Nephron progenitor cell (in vitro differentiated cells): ENCODE data around the gene GPR176.
"Not testable (repeated sequence)": the region's sequence is repeated elsewhere in the genome, so short reads cannot be mapped to it uniquely, and the experiment has no call there.

ENCODE experiments used
- DNase-seq: peaks from one replicate; pipeline ENCODE4 v3.0.0; 2021
- H3K27ac Mint-ChIP-seq: 2 replicates; pipeline ENCODE4 v1.8.0; 2021; ENCODE audit warnings: mild to moderate bottlenecking, moderate library complexity, mixed read lengths
- H3K27me3 Mint-ChIP-seq: 2 replicates; pipeline ENCODE4 v1.8.0; 2021; ENCODE audit warnings: mild to moderate bottlenecking, low read depth, mixed read lengths; ENCODE audit not compliant: poor library complexity
- H3K36me3 Mint-ChIP-seq: 2 replicates; pipeline ENCODE4 v1.8.0; 2021; ENCODE audit warnings: low read depth, mixed read lengths
- H3K4me1 Mint-ChIP-seq: 2 replicates; pipeline ENCODE4 v1.8.0; 2021; ENCODE audit warnings: mixed read lengths
- H3K4me3 Mint-ChIP-seq: 2 replicates; pipeline ENCODE4 v1.8.0; 2021; ENCODE audit warnings: mild to moderate bottlenecking, moderate library complexity, mixed read lengths
- H3K9me3 Mint-ChIP-seq: 2 replicates; pipeline ENCODE4 v1.8.0; 2021; ENCODE audit warnings: mild to moderate bottlenecking, moderate library complexity, mixed read lengths
- TF ChIP-seq, protein P1 (sequence below): fragments of 200-600 bp; sonication (generic); IDR thresholded peaks from 2 replicates; pipeline ENCODE4 v1.5.0; 2021; ENCODE audit warnings: antibody characterized with exemption

GPR176 gene

DNA sequence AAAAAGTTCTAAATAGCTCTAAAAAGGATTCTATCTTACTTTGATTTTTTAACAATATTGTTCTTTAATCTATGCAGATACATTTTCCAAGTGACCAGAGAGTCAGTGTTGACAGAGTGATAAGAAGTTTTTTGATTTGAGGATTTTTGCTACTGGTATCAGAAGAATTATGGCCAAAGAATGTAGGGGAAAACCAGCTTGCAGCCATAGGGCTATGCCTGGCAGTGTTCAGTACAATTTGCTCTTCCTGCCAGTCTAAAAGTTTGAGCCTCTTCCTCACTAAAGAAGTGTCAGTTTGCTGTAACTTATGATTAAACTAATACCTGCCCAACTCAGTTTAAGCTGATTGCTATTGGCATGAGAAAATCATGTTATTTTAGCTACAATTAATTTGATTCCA lies 102.2 kb downstream of the GPR176 start:
- Mint-ChIP-seq H3K4me3 (no peak overlapping the region), H3K36me3 (no peaks in the 10 kb centered on the region), H3K27ac (no peak overlapping the region), H3K27me3 (peaks cover 12% of the 10 kb centered on the region), H3K9me3 (no peaks in the 10 kb centered on the region), H3K4me1 (peaks cover 44% of the 10 kb centered on the region)
- DNase-seq: no peak
- TF ChIP-seq, protein P1, sequence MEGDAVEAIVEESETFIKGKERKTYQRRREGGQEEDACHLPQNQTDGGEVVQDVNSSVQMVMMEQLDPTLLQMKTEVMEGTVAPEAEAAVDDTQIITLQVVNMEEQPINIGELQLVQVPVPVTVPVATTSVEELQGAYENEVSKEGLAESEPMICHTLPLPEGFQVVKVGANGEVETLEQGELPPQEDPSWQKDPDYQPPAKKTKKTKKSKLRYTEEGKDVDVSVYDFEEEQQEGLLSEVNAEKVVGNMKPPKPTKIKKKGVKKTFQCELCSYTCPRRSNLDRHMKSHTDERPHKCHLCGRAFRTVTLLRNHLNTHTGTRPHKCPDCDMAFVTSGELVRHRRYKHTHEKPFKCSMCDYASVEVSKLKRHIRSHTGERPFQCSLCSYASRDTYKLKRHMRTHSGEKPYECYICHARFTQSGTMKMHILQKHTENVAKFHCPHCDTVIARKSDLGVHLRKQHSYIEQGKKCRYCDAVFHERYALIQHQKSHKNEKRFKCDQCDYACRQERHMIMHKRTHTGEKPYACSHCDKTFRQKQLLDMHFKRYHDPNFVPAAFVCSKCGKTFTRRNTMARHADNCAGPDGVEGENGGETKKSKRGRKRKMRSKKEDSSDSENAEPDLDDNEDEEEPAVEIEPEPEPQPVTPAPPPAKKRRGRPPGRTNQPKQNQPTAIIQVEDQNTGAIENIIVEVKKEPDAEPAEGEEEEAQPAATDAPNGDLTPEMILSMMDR: no peak

DNA sequence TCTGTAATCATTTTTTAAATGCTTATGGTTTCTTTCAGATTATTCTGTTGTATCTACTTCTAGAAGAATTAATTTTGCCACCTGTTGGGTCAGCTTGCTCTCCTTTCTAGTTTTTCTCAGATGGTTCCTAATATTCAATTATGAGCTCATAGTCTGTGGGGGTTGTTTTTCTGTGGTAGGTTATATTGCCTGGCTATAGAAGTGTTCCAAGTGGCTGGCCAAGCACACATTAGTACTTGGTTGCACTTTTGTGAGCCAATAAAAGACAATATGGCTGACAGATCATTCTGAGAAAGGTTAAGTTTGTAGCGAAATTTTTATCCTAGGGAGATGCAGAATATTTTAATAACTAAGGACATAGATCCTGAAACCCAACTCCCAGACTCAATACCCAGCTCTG lies 105.6 kb downstream of the GPR176 start:
- TF ChIP-seq, protein P1: no peak
- peaks cover 18% of the 10 kb centered on the region for H3K27me3 Mint-ChIP-seq
- H3K9me3 Mint-ChIP-seq: no peaks in the 10 kb centered on the region
- H3K4me1 Mint-ChIP-seq: peaks cover 33% of the 10 kb centered on the region
- no peak overlapping the region for H3K27ac Mint-ChIP-seq
- DNase-seq: no peak
- H3K4me3 Mint-ChIP-seq: no peak overlapping the region
- no peaks in the 10 kb centered on the region for H3K36me3 Mint-ChIP-seq

DNA sequence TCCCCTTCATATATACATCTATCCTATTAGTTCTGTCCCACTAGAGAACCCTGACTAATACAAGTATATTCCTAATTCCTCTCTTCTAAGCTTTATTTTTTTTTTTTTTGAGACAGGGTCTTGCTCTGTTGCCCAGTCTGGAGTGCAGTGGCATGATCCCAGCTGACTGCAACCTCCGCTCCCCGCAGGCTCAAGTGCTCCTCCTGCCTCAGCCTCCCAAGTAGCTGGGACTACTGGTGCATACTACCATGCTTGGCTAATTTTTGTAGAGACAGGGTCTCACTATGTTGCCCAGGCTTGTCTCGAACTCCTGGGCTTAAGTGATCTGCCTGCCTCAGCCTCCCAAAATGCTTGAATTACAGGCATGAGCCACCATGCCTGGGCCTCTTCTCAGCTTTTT lies 107.4 kb downstream of the GPR176 start:
- not testable (repeated sequence) for H3K27ac Mint-ChIP-seq, H3K4me3 Mint-ChIP-seq
- H3K4me1 Mint-ChIP-seq: peaks cover 19% of the 10 kb centered on the region

DNA sequence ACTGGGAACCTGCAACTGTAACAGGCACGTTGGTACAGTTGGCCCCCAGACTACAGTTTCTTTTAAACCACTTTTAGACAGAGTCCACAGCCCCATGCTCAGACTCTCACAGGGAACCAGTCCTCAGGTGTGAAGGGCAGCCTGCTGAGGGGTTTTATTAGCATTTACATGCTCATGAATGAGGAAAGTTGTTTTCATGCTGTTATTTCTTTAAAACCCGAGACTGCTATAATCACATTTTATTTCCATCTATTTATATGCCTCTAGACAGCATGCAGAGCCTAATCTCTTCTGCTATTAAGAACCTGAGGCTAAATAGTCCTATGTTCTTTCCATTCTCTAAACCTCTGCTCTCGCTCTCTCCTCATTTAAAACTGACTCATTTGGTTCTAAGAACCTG lies 111.2 kb downstream of the GPR176 start:
- no peaks in the 10 kb centered on the region for H3K36me3 Mint-ChIP-seq
- H3K4me3 Mint-ChIP-seq: no peak overlapping the region
- peaks cover 7% of the 10 kb centered on the region for H3K4me1 Mint-ChIP-seq
- no peaks in the 10 kb centered on the region for H3K9me3 Mint-ChIP-seq
- H3K27me3 Mint-ChIP-seq: peaks cover 11% of the 10 kb centered on the region
- H3K27ac Mint-ChIP-seq: no peak overlapping the region
- no peak for DNase-seq
- TF ChIP-seq, protein P1: no peak

More for the DNA sequence above, 107.4 kb downstream of the GPR176 start:
- H3K9me3 Mint-ChIP-seq, DNase-seq, H3K36me3 Mint-ChIP-seq: not testable (repeated sequence)
- peaks cover 18% of the 10 kb centered on the region for H3K27me3 Mint-ChIP-seq

DNA sequence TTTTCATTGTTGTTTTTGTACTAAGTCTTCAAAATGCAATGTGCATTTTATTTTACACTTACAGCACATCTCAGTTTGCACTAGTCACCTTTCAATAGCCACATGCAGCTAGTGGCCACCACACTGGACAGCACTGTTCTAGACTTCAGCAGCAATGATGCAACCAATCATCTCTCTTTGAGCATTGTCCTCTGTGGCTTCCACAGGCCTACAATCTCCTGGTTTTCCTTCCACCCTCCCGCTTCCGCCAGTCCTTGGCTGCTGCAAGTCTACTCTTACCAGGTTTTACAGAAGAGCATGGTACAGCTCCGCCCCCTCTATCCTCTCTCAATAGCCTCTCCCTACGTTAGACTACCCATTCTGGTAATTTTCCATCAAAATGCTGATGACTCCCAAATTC lies 112.3 kb downstream of the GPR176 start:
- peaks cover 7% of the 10 kb centered on the region for H3K4me1 Mint-ChIP-seq

DNA sequence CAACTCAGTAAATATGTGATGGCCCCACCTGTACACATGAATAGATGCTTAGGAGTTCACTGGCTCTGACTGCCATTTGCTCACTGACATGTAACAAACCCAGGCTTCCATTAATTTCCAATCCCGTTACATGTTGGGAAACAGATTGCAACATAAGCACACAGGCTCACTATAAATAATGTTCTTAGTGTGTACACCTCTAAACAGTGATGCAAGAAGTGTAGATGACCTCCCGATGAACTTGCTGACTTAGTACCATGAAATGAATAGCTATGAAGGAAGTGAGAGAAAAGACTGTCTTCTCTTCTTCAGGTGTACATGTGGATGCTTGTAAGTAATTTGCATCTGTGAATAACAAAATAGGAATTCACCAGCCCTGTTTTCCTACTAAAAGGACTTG lies 116.0 kb downstream of the GPR176 start:
- TF ChIP-seq, protein P1: no peak
- DNase-seq: no peak
- Mint-ChIP-seq H3K4me1 (no peaks in the 10 kb centered on the region), H3K9me3 (no peaks in the 10 kb centered on the region), H3K36me3 (no peaks in the 10 kb centered on the region), H3K27ac (no peak overlapping the region), H3K27me3 (peaks cover 6% of the 10 kb centered on the region), H3K4me3 (no peak overlapping the region)

More for the DNA sequence above, 112.3 kb downstream of the GPR176 start:
- DNase-seq: no peak
- Mint-ChIP-seq H3K27me3 (peaks cover 10% of the 10 kb centered on the region), H3K9me3 (no peaks in the 10 kb centered on the region), H3K4me3 (no peak overlapping the region), H3K36me3 (no peaks in the 10 kb centered on the region), H3K27ac (no peak overlapping the region)
- TF ChIP-seq, protein P1: no peak
